ENCODE data around the gene STAG3. TPM values are rescaled to one million over a fixed set of nuclear protein-coding genes. Genes with fewer than 3 reads are reported as not detected.

Gene STAG3
- total RNA-seq, 1 donor from 2014 or later: 1.9 TPM

DNA sequence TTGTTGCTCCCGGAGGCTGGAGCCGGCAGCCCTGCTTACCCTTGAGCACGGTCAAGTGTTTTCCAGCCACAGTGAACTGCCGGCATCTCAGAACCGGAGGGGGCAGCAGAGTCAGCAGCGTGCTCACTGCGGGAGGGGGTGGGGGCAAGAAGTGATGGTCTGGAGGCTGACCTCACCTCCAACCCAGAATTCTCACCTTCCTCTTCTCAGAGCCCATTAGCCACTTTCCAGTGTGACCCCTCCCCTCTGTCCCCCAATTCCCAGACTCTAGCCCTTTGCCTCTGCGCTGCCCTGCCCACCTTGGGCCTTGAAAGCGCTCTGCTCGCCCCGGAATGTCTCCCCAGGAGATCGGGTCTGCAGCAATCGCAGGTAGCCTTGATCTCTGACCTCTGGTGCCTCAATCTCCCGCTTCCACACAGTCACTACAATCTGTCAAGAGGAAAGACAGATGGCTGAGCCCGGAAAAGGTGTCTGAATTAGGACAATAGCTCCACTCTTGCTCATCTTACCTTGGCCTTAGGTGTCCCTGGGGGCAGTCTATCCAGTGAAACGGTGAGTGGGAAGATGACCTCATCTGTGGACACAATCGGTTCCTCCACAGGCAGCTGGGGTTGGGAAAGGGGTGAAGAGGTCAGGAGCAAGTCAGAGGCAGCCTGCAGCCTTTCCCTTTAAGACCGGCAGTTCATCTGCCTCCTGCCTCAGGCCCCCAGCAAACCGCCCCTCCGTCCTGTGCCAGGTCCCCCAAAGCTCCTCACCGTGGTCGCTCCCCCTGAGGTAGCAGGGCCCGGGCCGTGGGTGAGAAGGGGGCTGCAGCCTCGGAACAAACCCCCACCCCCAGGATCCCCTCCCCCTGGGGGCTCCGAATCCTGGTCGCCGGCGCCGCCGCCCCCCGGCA is 20.1 kb upstream of the STAG3 start:
- no peak for DNase-seq (ENCODE audit: low read depth, low spot score)
- peak overlapping the region; percentile 85 for H3K27ac Mint-ChIP-seq (ENCODE audit: unreplicated experiment)
- H3K9me3 Mint-ChIP-seq: no peaks in the 10 kb centered on the region
- H3K27me3 Mint-ChIP-seq (ENCODE audit: low read depth): no peaks in the 10 kb centered on the region
- TF ChIP-seq, protein P1, sequence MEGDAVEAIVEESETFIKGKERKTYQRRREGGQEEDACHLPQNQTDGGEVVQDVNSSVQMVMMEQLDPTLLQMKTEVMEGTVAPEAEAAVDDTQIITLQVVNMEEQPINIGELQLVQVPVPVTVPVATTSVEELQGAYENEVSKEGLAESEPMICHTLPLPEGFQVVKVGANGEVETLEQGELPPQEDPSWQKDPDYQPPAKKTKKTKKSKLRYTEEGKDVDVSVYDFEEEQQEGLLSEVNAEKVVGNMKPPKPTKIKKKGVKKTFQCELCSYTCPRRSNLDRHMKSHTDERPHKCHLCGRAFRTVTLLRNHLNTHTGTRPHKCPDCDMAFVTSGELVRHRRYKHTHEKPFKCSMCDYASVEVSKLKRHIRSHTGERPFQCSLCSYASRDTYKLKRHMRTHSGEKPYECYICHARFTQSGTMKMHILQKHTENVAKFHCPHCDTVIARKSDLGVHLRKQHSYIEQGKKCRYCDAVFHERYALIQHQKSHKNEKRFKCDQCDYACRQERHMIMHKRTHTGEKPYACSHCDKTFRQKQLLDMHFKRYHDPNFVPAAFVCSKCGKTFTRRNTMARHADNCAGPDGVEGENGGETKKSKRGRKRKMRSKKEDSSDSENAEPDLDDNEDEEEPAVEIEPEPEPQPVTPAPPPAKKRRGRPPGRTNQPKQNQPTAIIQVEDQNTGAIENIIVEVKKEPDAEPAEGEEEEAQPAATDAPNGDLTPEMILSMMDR (conservative IDR thresholded peaks at IDR 0.05): no peak
- H3K4me1 Mint-ChIP-seq: peaks cover 23% of the 10 kb centered on the region
- no peaks in the 10 kb centered on the region for H3K36me3 Mint-ChIP-seq (ENCODE audit: low read depth)
- H3K4me3 Mint-ChIP-seq: peak overlapping the region; percentile 93

DNA sequence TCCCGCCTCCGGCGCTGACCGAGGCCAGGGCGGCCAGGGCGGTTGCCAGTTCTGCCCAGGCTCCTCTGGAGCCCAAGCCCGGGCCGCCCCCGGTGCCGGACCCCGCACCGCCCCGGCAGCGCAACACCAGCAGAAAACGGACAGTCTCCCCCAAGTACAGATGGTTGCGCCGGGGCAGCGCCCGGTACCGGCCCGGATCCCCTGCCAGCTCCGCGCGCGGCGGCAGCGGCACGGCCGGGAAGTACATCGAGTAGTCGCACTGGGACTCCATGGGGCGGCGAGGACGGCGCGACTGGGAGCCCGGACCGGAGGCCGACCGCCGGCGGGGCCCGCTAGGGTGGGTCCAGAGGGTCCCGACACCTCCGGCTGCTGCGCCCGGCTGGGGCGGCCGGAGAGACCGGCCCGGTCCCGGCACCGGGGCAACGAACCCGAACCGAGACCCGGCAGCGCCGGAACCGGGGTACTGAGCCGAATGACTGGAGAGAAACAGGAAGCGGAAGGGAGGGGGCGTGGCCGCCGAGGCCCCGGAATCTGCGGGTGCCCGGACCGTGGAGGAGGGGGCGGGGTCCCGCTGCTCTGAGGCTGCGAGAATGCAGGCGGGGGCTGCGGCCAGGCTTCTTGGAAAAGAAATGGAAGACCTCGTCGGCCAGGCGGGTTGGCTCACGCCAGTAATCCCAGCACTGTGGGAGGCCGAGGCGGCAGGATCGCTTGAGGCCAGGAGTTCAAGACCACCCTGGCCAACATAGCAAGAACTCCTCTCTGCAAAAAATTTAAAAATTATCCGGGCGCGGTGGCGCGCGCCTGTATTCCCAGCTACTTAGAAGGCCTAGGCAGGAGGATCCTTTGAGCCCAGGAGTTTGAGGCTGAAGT is 19.3 kb upstream of the STAG3 start, which contains the start of gene TRAPPC14:
Gene TRAPPC14 (minus strand): TSS at position 495 of the 870 bp plus-strand sequence. CDS start 224 bp downstream, at position 271.
- H3K27me3 Mint-ChIP-seq (ENCODE audit: low read depth): no peaks in the 10 kb centered on the region
- peak within 1 kb of the TSS; percentile 93 for H3K4me3 Mint-ChIP-seq
- TF ChIP-seq, protein P1 (conservative IDR thresholded peaks at IDR 0.05): no peak
- H3K9me3 Mint-ChIP-seq: no peaks in the 10 kb centered on the region
- H3K27ac Mint-ChIP-seq (ENCODE audit: unreplicated experiment): peak within 1 kb of the TSS; percentile 85
- H3K4me1 Mint-ChIP-seq: peaks cover 22% of the 10 kb centered on the region
- no peaks in the 10 kb centered on the region for H3K36me3 Mint-ChIP-seq (ENCODE audit: low read depth)
- peak; percentile 92 for DNase-seq (ENCODE audit: low read depth, low spot score)

- peaks cover 22% of the 10 kb centered on the region for H3K4me1 Mint-ChIP-seq
- no peaks in the 10 kb centered on the region for H3K36me3 Mint-ChIP-seq (ENCODE audit: low read depth)
- no peaks in the 10 kb centered on the region for H3K9me3 Mint-ChIP-seq
- peak overlapping the region; percentile 87 for H3K4me3 Mint-ChIP-seq
- no peak for DNase-seq (ENCODE audit: low read depth, low spot score)
- no peaks in the 10 kb centered on the region for H3K27me3 Mint-ChIP-seq (ENCODE audit: low read depth)
- peak overlapping the region; percentile 67 for H3K27ac Mint-ChIP-seq (ENCODE audit: unreplicated experiment)
- TF ChIP-seq, protein P1 (conservative IDR thresholded peaks at IDR 0.05): peak; percentile 16
These were observed 18.6 kb upstream of the STAG3 start for GRCh38 chr7:100159099-100159623.

GRCh38 chr7:100160067-100160466 is 17.7 kb upstream of the STAG3 start:
- H3K9me3 Mint-ChIP-seq: no peaks in the 10 kb centered on the region

More at GRCh38 chr7:100160067-100160466, 17.7 kb upstream of the STAG3 start:
- Mint-ChIP-seq H3K27me3 (ENCODE audit: low read depth) (no peaks in the 10 kb centered on the region), H3K4me3 (peak overlapping the region; percentile 87), H3K4me1 (peaks cover 22% of the 10 kb centered on the region), H3K27ac (ENCODE audit: unreplicated experiment) (no peak overlapping the region), H3K36me3 (ENCODE audit: low read depth) (no peaks in the 10 kb centered on the region)
- TF ChIP-seq, protein P1 (conservative IDR thresholded peaks at IDR 0.05): no peak
- DNase-seq (ENCODE audit: low read depth, low spot score): no peak

Data from neural crest cell (in vitro differentiated cells).